ENCODE results near the gene SLC44A2.

DNA sequence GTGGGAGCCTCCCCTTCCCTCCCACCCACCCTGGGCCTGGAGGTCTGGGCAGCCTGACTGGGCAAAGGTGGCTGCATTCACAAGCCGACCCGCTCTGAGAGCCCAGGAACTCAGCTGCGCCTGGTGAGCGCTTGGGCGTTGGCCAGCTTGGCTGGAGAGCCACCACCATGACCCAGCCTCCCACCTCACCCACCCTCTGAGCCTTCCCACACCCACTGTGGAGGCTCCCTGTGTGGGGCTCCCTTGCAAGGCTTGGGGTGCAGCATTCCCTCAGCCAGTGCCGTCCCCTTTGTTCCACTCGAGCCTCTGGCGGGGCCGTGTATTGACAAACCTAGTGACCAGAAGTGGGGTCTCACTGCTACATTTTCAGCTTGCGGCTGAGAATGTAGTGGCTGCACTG lies 60.8 kb downstream of the SLC44A2 start:
- TF ChIP-seq POLR2AphosphoS5 (IDR thresholded peaks at IDR 0.05; ENCODE audit: low read depth, low read length) (peak; percentile 68; the same call in 1 of the 2 replicates), POLR2A (IDR thresholded peaks at IDR 0.05; ENCODE audit: low read depth, low read length) (peak; percentile 14; the same call in 1 of the 2 replicates), TAF1 (IDR thresholded peaks at IDR 0.05; ENCODE audit: borderline replicate concordance, low read depth, low read length) (no peak)
